Adrenal gland (tissue), 12 donors: ENCODE results near the gene MAPK1. TPM values are rescaled to one million over a fixed set of nuclear protein-coding genes. Genes with fewer than 3 reads are reported as not detected.
"Not testable (repeated sequence)": the region's sequence is repeated elsewhere in the genome, so short reads cannot be mapped to it uniquely, and the experiment has no call there.

ENCODE experiments used
- DNase-seq, 7 donors: peaks; one replicate each; pipeline ENCODE4 v3.0.0-alpha.2; 2019 to 2020
- H3K27ac ChIP-seq, 5 donors: fragments of 200-600 bp; sonication (generic) in 4 of 5; 1 replicate in 3 of 5; 2 replicates in 2 of 5; pipeline versions ENCODE4 v1.5.1 to v1.8.0; 2016 to 2020; ENCODE audit warnings: mild to moderate bottlenecking in 1 of 5
- H3K27me3 ChIP-seq: fragments of 200-600 bp; 2 replicates; pipeline ENCODE4 v1.8.0; 2021
- H3K36me3 ChIP-seq, 2 donors: fragments of 200-600 bp; replicated peaks in 1 of 2; 1 replicate in 1 of 2; 2 replicates in 1 of 2; pipeline versions ENCODE4 v1.5.1 to v1.8.0; 2018 to 2022
- H3K4me1 ChIP-seq, 2 donors: fragments of 200-600 bp; replicated peaks in 1 of 2; 1 replicate in 1 of 2; 2 replicates in 1 of 2; pipeline versions ENCODE4 v1.5.1 to v1.8.0; 2018 to 2021
- H3K4me3 ChIP-seq, 4 donors: fragments of 200-600 bp; sonication (generic) in 3 of 4; one replicate each; pipeline ENCODE4 v1.5.1; 2016 to 2018
- H3K9me3 ChIP-seq, 3 donors: fragments of 200-600 bp; sonication (generic) in 1 of 3; replicated peaks in 1 of 3; 1 replicate in 2 of 3; 2 replicates in 1 of 3; pipeline versions ENCODE4 v1.5.1 to v1.8.0; 2016 to 2021
- CTCF ChIP-seq, 6 experiments: fragments of 450-650 bp in 4 of 6; fragments of 200-600 bp in 2 of 6; sonication (generic) in 1 of 6; IDR thresholded peaks; 1 replicate in 5 of 6; 2 replicates in 1 of 6; pipeline versions ENCODE4 v1.5.1 to v1.8.0; 2016 to 2021; ENCODE audit warnings: antibody characterized with exemption in 6 of 6, mild to moderate bottlenecking in 2 of 6, moderate library complexity in 1 of 6
- POLR2A ChIP-seq, 2 donors: fragments of 450-650 bp; IDR thresholded peaks; one replicate each; pipeline ENCODE4 v1.6.1; 2017; ENCODE audit warnings: antibody characterized with exemption in 2 of 2, mild to moderate bottlenecking in 2 of 2, moderate library complexity in 1 of 2
- WGBS, 4 donors: extraction: QIAGEN DNeasy Blood & Tissue Kit in 2 of 4; methylation state at CpG; one replicate each; pipeline versions ENCODE4 v1.1.5 to v1.1.7; 2013 to 2017; 5-methylcytosine and 5-hydroxymethylcytosine counted together
- intact Hi-C, 2 donors: fragments of 100-400 bp; cut with DNase I; formaldehyde crosslinking; loops; one replicate each; pipeline versions ENCODE4 v1.14.1 to v1.15.0; 2022 to 2023
- polyA plus RNA-seq, 3 donors: library from polyadenylated mRNA; stranded (reverse); fragments of 200-250 nt in 2 of 3; fragments of 350-450 nt in 1 of 3; fragmentation: Illumina TruSeq in 1 of 3; extraction: RNeasy Lipid Tissue Mini Kit (QIAGEN cat#74804) in 1 of 3; gene quantifications; one replicate each; pipeline ENCODE4 v1.2.3, GENCODE V29; 2013 to 2014
- total RNA-seq, 9 donors: library from RNA; depleted of rRNA in 4 of 9; stranded (reverse); fragments of >200 nt in 4 of 9; fragments of 120-200 nt in 1 of 9; fragmentation: NEBNext Ultra II Directional in 1 of 9; extraction: Animal tissue kit (Norgen Biotek cat#: 25700) in 1 of 9; gene quantifications; one replicate each; pipeline versions ENCODE4 v1.1.0 to v1.2.4, GENCODE V29; 2013 to 2023
- donor health status: healthy with polysubstance abuse.
- donor health status: Bipolar disorder and iron deficiency.
- donor health status: DM: yes; HTN: yes; CAD: no.
- donor health status: DM: no; HTN: no; CAD: no.
- donor health status: DM: no; HTN: no; CAD: no.
- donor health status: DM: yes; HTN: yes; CAD: no.

MAPK1 gene
- total and polyA plus RNA-seq, 12 donors, result 9.6 to 201 (median 94.4) TPM

GRCh38 chr22:21841422-21841821 lies 26.0 kb downstream of the MAPK1 start:
- Histone ChIP-seq H3K4me3 (no peak overlapping the region), H3K9me3 (no peaks in the 10 kb centered on the region), H3K27ac (no peak overlapping the region), H3K36me3 (no peaks in the 10 kb centered on the region), H3K4me1 (peaks cover 4 to 38% of the 10 kb centered on the region in 2 donors), H3K27me3 (no peaks in the 10 kb centered on the region)
- no peak for DNase-seq
- TF ChIP-seq CTCF (IDR thresholded peaks at IDR 0.05) (no peak), POLR2A (IDR thresholded peaks at IDR 0.05) (no peak)
- WGBS, 4 donors, result 92 to 100% (median 95%) methylated on average over 2 of the region's 2 CpGs
- intact Hi-C loops, result no loop called here

GRCh38 chr22:21840236-21840823 lies 27.1 kb downstream of the MAPK1 start:
- WGBS, 4 donors, result 92 to 98% (median 96%) methylated on average over 8 of the region's 8 CpGs
- peaks cover 4 to 31% of the 10 kb centered on the region in 2 donors for H3K4me1 ChIP-seq
- intact Hi-C loops, result no loop called here

DNA sequence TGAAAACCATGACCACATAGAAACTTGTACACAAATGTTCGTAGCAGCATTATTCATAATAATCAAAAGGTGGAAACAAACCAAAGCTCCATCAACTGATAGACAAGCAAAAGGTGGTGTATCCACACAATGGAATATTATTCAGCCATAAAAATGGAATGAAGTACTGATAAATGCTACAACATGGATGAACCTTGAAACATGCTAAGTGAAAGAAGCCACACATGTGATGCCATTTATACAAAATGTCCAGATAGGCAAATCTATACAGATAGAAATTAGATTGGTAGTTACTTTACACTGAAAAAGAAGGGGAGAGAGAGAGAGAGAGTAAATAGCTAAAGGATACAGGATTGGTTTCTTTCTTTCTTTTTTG lies 27.7 kb downstream of the MAPK1 start:
- DNase-seq, result no peak
- Histone ChIP-seq H3K9me3 (no peaks in the 10 kb centered on the region), H3K4me1 (peaks cover 4 to 37% of the 10 kb centered on the region in 2 donors), H3K4me3 (no peak overlapping the region), H3K27ac (no peak overlapping the region), H3K36me3 (no peaks in the 10 kb centered on the region), H3K27me3 (no peaks in the 10 kb centered on the region)
- TF ChIP-seq CTCF (IDR thresholded peaks at IDR 0.05), result no peak
- WGBS, 4 donors, result 93 to 100% (median 96%) methylated on average over 1 of the region's 1 CpG
- intact Hi-C loops, result no loop called here

More at GRCh38 chr22:21840236-21840823, 27.1 kb downstream of the MAPK1 start:
- Histone ChIP-seq H3K27me3 (no peaks in the 10 kb centered on the region), H3K9me3 (no peaks in the 10 kb centered on the region), H3K4me3 (no peak overlapping the region), H3K27ac (no peak overlapping the region), H3K36me3 (no peaks in the 10 kb centered on the region)
- TF ChIP-seq CTCF (IDR thresholded peaks at IDR 0.05) (no peak), POLR2A (IDR thresholded peaks at IDR 0.05) (no peak)
- DNase-seq, result no peak

GRCh38 chr22:21839104-21839764 lies 28.2 kb downstream of the MAPK1 start:
- H3K9me3 ChIP-seq, DNase-seq, intact Hi-C loops, H3K4me3 ChIP-seq, H3K36me3 ChIP-seq, H3K27ac ChIP-seq, H3K27me3 ChIP-seq: not testable (repeated sequence)
- 84 to 91% (median 89%) methylated on average over 10 of the region's 10 CpGs for WGBS, 4 donors
- peaks cover 4 to 41% of the 10 kb centered on the region in 2 donors for H3K4me1 ChIP-seq
